HepG2 (cell line): Measurements from ENCODE around the gene SYT8. TPM values are rescaled to one million over a fixed set of nuclear protein-coding genes. Genes with fewer than 3 reads are reported as not detected.

Experiments used
- DNMT3B ChIP-seq: conservative IDR thresholded peaks from 2 replicates; pipeline ENCODE4 v1.6.1; 2016; ENCODE audit warnings: missing biosample characterization, control low read depth
- EEA1 ChIP-seq: sonication (generic); formaldehyde crosslinking; IDR thresholded peaks from 2 replicates; pipeline ENCODE4 v1.5.1; 2020; ENCODE audit warnings: mild to moderate bottlenecking, missing genetic modification reagents, borderline replicate concordance
- EED ChIP-seq: sonication (generic); formaldehyde crosslinking; IDR thresholded peaks from 2 replicates; pipeline ENCODE4 v1.5.0; 2020; ENCODE audit warnings: mild to moderate bottlenecking, missing genetic modification reagents
- ESRRA ChIP-seq: sonication (generic); formaldehyde crosslinking; IDR thresholded peaks from 2 replicates; pipeline ENCODE4 v1.5.1; 2020; ENCODE audit warnings: mild to moderate bottlenecking, low read depth, missing genetic modification reagents
- ETV5 ChIP-seq: IDR thresholded peaks from 2 replicates; pipeline ENCODE4 v1.6.1; 2018; ENCODE audit warnings: missing biosample characterization, missing genetic modification reagents, inconsistent platforms, borderline replicate concordance
- FOXJ3 ChIP-seq: sonication (generic); formaldehyde crosslinking; IDR thresholded peaks from 2 replicates; pipeline ENCODE4 v1.4.0; 2020; ENCODE audit warnings: missing genetic modification reagents, mild to moderate bottlenecking, borderline replicate concordance
- GABPA ChIP-seq, 2 experiments: IDR thresholded peaks; 2 replicates each; pipeline ENCODE4 v1.6.1; 2011 to 2016; ENCODE audit warnings: low read depth in 2 of 2, low read length in 1 of 2, missing biosample characterization in 1 of 2, missing genetic modification characterization in 1 of 2
- HNRNPL ChIP-seq: fragments of 200-400 bp; formaldehyde crosslinking; IDR thresholded peaks from 2 replicates; pipeline ENCODE4 v1.6.1; 2017; ENCODE audit warnings: mild to moderate bottlenecking, low read depth, low read length
- KAT7 ChIP-seq: IDR thresholded peaks from 2 replicates; pipeline ENCODE4 v1.6.1; 2018; ENCODE audit warnings: borderline replicate concordance, missing compliant biosample characterization
- MATR3 ChIP-seq: sonication (generic); formaldehyde crosslinking; IDR thresholded peaks from 2 replicates; pipeline ENCODE4 v1.4.0; 2020; ENCODE audit warnings: missing genetic modification reagents
- MYNN ChIP-seq: sonication (generic); formaldehyde crosslinking; IDR thresholded peaks from 2 replicates; pipeline ENCODE4 v1.4.0; 2020; ENCODE audit warnings: mild to moderate bottlenecking, low read depth, missing genetic modification reagents
- SIN3B ChIP-seq: fragments of 150-350 bp; IDR thresholded peaks from 2 replicates; pipeline ENCODE4 v1.6.1; 2014; ENCODE audit warnings: low read length
- SOX6 ChIP-seq, 2 experiments: fragments of 450-650 bp in 1 of 2; sonication (generic) in 1 of 2; formaldehyde crosslinking in 1 of 2; IDR thresholded peaks; 2 replicates each; pipeline versions ENCODE4 v1.4.0 to v1.6.1; 2017 to 2020; ENCODE audit warnings: antibody characterized with exemption in 1 of 2, mild to moderate bottlenecking in 1 of 2, missing genetic modification reagents in 1 of 2
- TOE1 ChIP-seq: sonication (generic); formaldehyde crosslinking; IDR thresholded peaks from 2 replicates; pipeline ENCODE4 v1.4.0; 2020; ENCODE audit warnings: mild to moderate bottlenecking, missing genetic modification reagents
- XRCC5 ChIP-seq: fragments of 200-400 bp; formaldehyde crosslinking; optimal IDR thresholded peaks from 2 replicates; pipeline ENCODE3; 2017; ENCODE audit warnings: mild to moderate bottlenecking, low read length
- ZBTB7A ChIP-seq: sonication (generic); formaldehyde crosslinking; IDR thresholded peaks from 2 replicates; pipeline ENCODE4 v1.8.0; 2022; ENCODE audit warnings: mild to moderate bottlenecking, missing genetic modification reagents
- ZFP36L2 ChIP-seq: sonication (generic); formaldehyde crosslinking; IDR thresholded peaks from 2 replicates; pipeline ENCODE4 v1.4.0; 2020; ENCODE audit warnings: missing genetic modification reagents
- ZFY ChIP-seq: sonication (generic); formaldehyde crosslinking; IDR thresholded peaks from 2 replicates; pipeline ENCODE4 v1.4.0; 2020; ENCODE audit warnings: missing genetic modification reagents
- ZIK1 ChIP-seq: sonication (generic); formaldehyde crosslinking; IDR thresholded peaks from 2 replicates; pipeline ENCODE4 v1.5.0; 2020; ENCODE audit warnings: mild to moderate bottlenecking, low read depth, missing genetic modification reagents, borderline replicate concordance
- ZNF121 ChIP-seq: sonication (generic); formaldehyde crosslinking; IDR thresholded peaks from 2 replicates; pipeline ENCODE4 v1.5.0; 2020; ENCODE audit warnings: mild to moderate bottlenecking, missing genetic modification reagents
- ZNF138 ChIP-seq: sonication (generic); formaldehyde crosslinking; IDR thresholded peaks from 2 replicates; pipeline ENCODE4 v1.5.0; 2020; ENCODE audit warnings: mild to moderate bottlenecking, low read depth, missing genetic modification reagents
- ZNF205 ChIP-seq: IDR thresholded peaks from 2 replicates; pipeline ENCODE4 v1.6.1; 2018; ENCODE audit warnings: missing biosample characterization, missing genetic modification reagents
- ZNF552 ChIP-seq: sonication (generic); formaldehyde crosslinking; IDR thresholded peaks from 2 replicates; pipeline ENCODE4 v1.9.0; 2022; ENCODE audit warnings: missing genetic modification reagents, mild to moderate bottlenecking, borderline replicate concordance
- polyA plus RNA-seq, 8 experiments: library from polyadenylated mRNA; depleted of rRNA in 3 of 8; stranded (reverse) in 7 of 8; unstranded in 1 of 8; fragments of >200 nt; fragmentation: Illumina TruSeq in 4 of 8; extraction: Trizol in 4 of 8; gene quantifications; 2 replicates each; pipeline versions ENCODE4 v1.2.1 to v1.2.3, GENCODE V29; 2011 to 2016; ENCODE audit warnings: low read depth in 4 of 8, missing spikeins in 1 of 8, mixed read lengths in 1 of 8; ENCODE audit not compliant: insufficient read depth in 1 of 8
- total RNA-seq, 5 experiments: library from RNA; depleted of rRNA; stranded (reverse); fragments of >200 nt; fragmentation: Illumina TruSeq; extraction: Trizol; gene quantifications; 2 replicates each; pipeline ENCODE4 v1.2.3, GENCODE V29; 2016; ENCODE audit warnings: low read depth in 1 of 5
- TF ChIP-seq, protein P1 (sequence below): sonication (generic); formaldehyde crosslinking; IDR thresholded peaks from 2 replicates; pipeline ENCODE4 v1.5.1; 2020; ENCODE audit warnings: mild to moderate bottlenecking, missing genetic modification reagents, borderline replicate concordance
- TF ChIP-seq, protein P2 (sequence below): IDR thresholded peaks from 2 replicates; pipeline ENCODE4 v1.6.1; 2016; ENCODE audit warnings: mild to moderate bottlenecking

SYT8 gene
- total and polyA plus RNA-seq, 2 of the 13 experiments (the other 11 are each of a cell fraction or from before 2014, with no cell fraction given): 0.60 to 2.3 TPM

DNA sequence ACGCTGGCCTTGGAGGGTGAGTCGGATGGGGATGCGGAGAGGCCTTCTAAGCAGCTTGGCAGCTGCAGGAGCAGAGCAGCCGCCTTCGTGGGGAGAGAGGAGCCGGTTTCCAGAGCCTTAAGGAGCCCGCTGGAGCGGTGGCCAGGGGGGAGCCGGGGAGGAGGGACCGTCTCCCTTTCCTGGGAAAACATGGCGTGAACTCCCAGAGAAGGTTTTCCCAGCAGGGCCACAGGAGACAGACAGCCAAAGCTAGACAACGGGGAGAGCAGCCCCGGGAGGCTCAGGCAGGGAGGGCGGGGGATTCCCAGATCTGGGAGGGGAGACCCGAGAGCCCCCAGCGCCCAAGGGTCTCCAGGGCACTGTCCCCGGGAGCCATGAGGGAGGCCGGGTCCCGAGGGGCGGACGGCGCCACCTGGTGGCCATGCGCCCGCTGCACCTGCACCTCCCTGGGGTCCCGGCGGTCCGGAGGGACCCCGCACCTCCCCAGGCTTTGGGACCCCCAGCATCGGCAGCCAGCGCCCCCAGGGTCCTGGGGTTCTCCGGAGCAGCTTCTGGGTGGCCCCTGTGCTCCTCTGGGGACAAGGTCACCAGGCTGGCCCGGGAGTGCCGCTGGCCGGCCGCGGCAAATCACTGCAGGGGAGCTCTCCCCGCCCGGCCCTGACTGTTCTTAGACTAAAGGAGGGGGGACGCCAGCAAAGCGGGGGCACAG is 2.4 kb upstream of the SYT8 start (continued):
- TF ChIP-seq SOX6 (IDR thresholded peaks at IDR 0.05) (no peak), SOX6 (CRISPR knock-in tag; IDR thresholded peaks at IDR 0.05) (no peak), ZFP36L2 (CRISPR knock-in tag) (no peak), EED (CRISPR knock-in tag) (no peak), SIN3B (no peak), EEA1 (CRISPR knock-in tag) (no peak), ZBTB7A (CRISPR knock-in tag) (peak; percentile 93), GABPA (IDR thresholded peaks at IDR 0.05; ENCODE audit: low read depth, low read length) (no peak), GABPA (CRISPR knock-in tag; IDR thresholded peaks at IDR 0.05; ENCODE audit: low read depth) (no peak), ZFY (CRISPR knock-in tag) (peak; percentile 25; the same call in 1 of the 2 replicates), ZNF121 (CRISPR knock-in tag) (no peak), TOE1 (CRISPR knock-in tag) (no peak), ZNF138 (CRISPR knock-in tag) (no peak), XRCC5 (no peak), MYNN (CRISPR knock-in tag) (no peak), ZNF552 (no peak), HNRNPL (no peak), FOXJ3 (no peak), ESRRA (CRISPR knock-in tag) (no peak), ZNF205 (CRISPR knock-in tag) (no peak), KAT7 (CRISPR knock-in tag) (peak; percentile 49; the same call in 1 of the 2 replicates), ETV5 (CRISPR knock-in tag) (no peak), DNMT3B (no peak), ZIK1 (no peak), MATR3 (CRISPR knock-in tag) (no peak)
- TF ChIP-seq, protein P1, sequence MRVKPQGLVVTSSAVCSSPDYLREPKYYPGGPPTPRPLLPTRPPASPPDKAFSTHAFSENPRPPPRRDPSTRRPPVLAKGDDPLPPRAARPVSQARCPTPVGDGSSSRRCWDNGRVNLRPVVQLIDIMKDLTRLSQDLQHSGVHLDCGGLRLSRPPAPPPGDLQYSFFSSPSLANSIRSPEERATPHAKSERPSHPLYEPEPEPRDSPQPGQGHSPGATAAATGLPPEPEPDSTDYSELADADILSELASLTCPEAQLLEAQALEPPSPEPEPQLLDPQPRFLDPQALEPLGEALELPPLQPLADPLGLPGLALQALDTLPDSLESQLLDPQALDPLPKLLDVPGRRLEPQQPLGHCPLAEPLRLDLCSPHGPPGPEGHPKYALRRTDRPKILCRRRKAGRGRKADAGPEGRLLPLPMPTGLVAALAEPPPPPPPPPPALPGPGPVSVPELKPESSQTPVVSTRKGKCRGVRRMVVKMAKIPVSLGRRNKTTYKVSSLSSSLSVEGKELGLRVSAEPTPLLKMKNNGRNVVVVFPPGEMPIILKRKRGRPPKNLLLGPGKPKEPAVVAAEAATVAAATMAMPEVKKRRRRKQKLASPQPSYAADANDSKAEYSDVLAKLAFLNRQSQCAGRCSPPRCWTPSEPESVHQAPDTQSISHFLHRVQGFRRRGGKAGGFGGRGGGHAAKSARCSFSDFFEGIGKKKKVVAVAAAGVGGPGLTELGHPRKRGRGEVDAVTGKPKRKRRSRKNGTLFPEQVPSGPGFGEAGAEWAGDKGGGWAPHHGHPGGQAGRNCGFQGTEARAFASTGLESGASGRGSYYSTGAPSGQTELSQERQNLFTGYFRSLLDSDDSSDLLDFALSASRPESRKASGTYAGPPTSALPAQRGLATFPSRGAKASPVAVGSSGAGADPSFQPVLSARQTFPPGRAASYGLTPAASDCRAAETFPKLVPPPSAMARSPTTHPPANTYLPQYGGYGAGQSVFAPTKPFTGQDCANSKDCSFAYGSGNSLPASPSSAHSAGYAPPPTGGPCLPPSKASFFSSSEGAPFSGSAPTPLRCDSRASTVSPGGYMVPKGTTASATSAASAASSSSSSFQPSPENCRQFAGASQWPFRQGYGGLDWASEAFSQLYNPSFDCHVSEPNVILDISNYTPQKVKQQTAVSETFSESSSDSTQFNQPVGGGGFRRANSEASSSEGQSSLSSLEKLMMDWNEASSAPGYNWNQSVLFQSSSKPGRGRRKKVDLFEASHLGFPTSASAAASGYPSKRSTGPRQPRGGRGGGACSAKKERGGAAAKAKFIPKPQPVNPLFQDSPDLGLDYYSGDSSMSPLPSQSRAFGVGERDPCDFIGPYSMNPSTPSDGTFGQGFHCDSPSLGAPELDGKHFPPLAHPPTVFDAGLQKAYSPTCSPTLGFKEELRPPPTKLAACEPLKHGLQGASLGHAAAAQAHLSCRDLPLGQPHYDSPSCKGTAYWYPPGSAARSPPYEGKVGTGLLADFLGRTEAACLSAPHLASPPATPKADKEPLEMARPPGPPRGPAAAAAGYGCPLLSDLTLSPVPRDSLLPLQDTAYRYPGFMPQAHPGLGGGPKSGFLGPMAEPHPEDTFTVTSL (CRISPR knock-in tag): no peak
- TF ChIP-seq, protein P2, sequence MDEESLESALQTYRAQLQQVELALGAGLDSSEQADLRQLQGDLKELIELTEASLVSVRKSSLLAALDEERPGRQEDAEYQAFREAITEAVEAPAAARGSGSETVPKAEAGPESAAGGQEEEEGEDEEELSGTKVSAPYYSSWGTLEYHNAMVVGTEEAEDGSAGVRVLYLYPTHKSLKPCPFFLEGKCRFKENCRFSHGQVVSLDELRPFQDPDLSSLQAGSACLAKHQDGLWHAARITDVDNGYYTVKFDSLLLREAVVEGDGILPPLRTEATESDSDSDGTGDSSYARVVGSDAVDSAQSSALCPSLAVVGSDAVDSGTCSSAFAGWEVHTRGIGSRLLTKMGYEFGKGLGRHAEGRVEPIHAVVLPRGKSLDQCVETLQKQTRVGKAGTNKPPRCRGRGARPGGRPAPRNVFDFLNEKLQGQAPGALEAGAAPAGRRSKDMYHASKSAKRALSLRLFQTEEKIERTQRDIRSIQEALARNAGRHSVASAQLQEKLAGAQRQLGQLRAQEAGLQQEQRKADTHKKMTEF (CRISPR knock-in tag): peak; percentile 46; the same call in 1 of the 2 replicates
